ENCODE results near the gene TMCC1.
"Not testable (repeated sequence)": the region's sequence is repeated elsewhere in the genome, so short reads cannot be mapped to it uniquely, and the experiment has no call there.

The TMCC1 gene

DNA sequence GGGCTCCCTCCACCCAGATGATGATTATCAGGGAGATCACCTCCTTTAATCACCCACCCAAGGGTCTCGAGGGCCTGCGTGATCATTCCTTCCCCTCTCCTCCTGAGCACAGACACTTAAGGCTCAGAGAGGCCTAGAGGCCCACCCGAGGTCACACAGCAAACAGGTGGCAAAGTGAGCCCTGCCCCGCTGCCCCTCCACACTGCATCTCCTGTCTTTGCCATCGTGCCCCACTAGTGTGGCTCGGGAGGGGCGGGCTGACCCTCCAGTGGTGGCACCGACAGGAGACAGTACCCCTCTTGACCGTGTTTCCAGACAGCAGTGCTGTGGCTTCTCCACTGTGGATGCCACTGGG lies 282.1 kb downstream of the TMCC1 start:
- no peak overlapping the region for H3K4me3 ChIP-seq (ENCODE audit: low read length)
- H3K4me1 ChIP-seq (ENCODE audit: insufficient read depth, low read length), result peaks cover 7% of the 10 kb centered on the region

DNA sequence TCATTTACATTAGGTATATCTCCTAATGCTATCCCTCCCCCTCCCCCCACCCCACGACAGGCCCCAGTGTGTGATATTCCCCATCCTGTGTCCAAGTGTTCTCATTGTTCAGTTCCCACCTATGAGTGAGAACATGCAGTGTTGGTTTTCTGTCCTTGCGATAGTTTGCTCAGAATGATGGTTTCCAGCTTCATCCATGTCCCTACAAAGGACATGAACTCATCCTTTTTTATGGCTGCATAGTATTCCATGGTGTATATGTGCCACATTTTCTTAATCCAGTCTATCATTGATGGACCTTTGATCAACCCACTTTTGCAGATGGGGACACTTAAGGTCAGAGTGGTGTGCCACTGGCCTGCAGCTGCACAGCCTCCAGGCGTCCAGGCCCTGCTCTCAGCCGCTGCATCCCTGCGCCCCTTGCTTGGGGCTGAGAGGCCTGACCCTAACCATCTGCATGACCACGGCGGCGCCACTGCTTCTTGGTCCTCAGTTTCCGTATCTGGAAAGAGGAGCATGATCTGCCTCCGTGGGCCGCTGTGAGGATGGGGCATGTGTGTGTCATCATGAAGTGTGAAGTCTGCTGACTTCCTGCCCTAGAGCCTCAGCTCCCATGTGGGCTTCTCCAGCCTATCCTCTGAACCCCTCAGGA lies 282.6 kb downstream of the TMCC1 start:
- H3K4me3 ChIP-seq (ENCODE audit: low read length); H3K4me1 ChIP-seq (ENCODE audit: insufficient read depth, low read length); H3K36me3 ChIP-seq (ENCODE audit: insufficient read depth, low read length); H2AFZ ChIP-seq (ENCODE audit: low read depth, low read length); H3K27me3 ChIP-seq (ENCODE audit: insufficient read depth, low read length); H3K9me3 ChIP-seq (ENCODE audit: low read length): not testable (repeated sequence)

More for the DNA sequence above, 282.1 kb downstream of the TMCC1 start:
- no peaks in the 10 kb centered on the region for H3K36me3 ChIP-seq (ENCODE audit: insufficient read depth, low read length)
- H3K9me3 ChIP-seq (ENCODE audit: low read length), result no peaks in the 10 kb centered on the region
- H2AFZ ChIP-seq (ENCODE audit: low read depth, low read length), result no peak overlapping the region
- peaks cover 8% of the 10 kb centered on the region for H3K27me3 ChIP-seq (ENCODE audit: insufficient read depth, low read length)

DNA sequence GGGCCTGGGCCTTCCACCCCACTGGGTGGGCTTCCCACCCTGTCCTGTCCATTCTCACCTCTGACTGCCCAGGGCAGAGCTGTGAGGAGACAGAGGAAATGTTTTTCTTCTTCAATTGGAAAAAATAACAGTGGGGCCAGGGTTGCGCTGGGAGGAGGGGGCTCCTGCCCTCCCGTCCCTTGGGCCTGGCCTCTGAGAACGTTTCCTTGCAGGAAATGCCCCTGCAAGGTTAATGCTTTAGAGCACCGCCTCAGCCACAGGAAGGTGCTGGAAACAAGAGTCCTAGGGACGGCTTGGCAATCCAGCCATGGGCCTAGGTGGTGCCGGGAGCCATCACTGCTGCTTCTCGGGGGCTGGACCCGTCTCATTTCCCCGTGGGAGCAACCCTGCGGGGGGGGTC lies 283.2 kb downstream of the TMCC1 start:
- Histone ChIP-seq H3K4me3 (ENCODE audit: low read length) (no peak overlapping the region), H3K9me3 (ENCODE audit: low read length) (no peaks in the 10 kb centered on the region), H3K27me3 (ENCODE audit: insufficient read depth, low read length) (peaks cover 13% of the 10 kb centered on the region), H2AFZ (ENCODE audit: low read depth, low read length) (no peak overlapping the region), H3K4me1 (ENCODE audit: insufficient read depth, low read length) (peaks cover 7% of the 10 kb centered on the region), H3K36me3 (ENCODE audit: insufficient read depth, low read length) (no peaks in the 10 kb centered on the region)

DNA sequence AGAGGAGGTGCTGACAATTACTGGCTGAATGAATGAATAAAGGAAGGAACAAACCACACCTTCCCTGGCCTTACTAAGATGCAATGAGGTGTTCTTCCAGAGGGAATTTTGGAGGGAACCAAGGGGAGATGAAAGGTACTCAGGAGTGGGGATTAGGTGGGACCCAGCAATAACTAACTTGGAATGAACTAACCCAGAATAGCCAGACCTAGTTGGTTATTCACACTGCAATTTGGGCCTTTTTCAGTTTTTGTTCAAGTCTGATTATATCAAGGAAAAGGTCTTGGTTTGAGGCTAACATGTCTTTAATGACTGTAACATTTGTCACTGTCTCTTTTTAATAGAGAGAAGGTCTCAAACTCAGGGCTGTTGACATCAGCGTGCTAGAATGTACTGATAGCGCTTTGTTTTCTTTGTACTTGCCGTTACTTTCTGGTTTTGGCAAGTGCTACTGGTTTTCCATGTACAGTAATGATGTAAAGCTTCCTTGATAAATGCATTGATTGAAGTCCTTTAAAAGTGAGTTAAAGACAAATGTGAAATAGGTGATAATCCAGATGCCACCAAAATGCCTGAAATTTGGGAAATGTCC lies 283.8 kb downstream of the TMCC1 start:
- Histone ChIP-seq H3K4me1 (ENCODE audit: insufficient read depth, low read length) (peaks cover 9% of the 10 kb centered on the region), H2AFZ (ENCODE audit: low read depth, low read length) (no peak overlapping the region), H3K4me3 (ENCODE audit: low read length) (no peak overlapping the region)

DNA sequence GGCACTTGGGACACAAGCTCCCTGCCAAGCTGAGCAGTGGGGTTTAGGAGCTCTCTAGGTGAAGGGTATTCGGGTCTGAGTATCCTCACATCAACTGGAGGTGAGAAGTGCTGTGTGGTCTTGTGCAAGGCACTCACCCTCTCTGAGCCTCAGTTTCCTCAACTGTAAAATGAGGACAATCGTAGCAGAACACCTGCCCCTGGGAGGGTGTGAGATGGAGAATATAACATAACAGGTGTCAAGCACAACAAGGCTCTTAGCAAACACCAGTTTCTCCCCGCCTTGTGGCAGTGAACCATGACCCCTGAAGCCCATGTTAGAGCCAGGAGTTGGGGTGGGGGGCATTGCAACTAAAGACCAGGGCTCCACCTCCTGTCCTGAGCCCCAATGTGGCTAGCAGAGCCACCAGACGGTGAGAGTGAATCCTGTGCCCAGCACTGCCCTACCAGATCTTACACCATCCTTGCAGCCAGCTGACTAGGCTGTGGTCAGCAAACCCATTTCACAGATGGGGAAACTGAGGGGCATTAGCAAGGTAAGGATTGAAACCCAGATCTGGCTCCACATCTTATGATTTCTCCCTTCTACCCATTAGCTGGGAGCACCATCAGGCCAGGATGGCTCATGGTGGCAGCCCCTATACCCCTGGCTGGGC lies 284.4 kb downstream of the TMCC1 start:
- peaks cover 10% of the 10 kb centered on the region for H3K4me1 ChIP-seq (ENCODE audit: insufficient read depth, low read length)
- no peaks in the 10 kb centered on the region for H3K36me3 ChIP-seq (ENCODE audit: insufficient read depth, low read length)
- H3K9me3 ChIP-seq (ENCODE audit: low read length), result no peaks in the 10 kb centered on the region
- peaks cover 18% of the 10 kb centered on the region for H3K27me3 ChIP-seq (ENCODE audit: insufficient read depth, low read length)
- no peak overlapping the region for H2AFZ ChIP-seq (ENCODE audit: low read depth, low read length)
- H3K4me3 ChIP-seq (ENCODE audit: low read length), result no peak overlapping the region

More for the DNA sequence above, 283.8 kb downstream of the TMCC1 start:
- Histone ChIP-seq H3K36me3 (ENCODE audit: insufficient read depth, low read length) (no peaks in the 10 kb centered on the region), H3K27me3 (ENCODE audit: insufficient read depth, low read length) (peaks cover 17% of the 10 kb centered on the region), H3K9me3 (ENCODE audit: low read length) (no peaks in the 10 kb centered on the region)

DNA sequence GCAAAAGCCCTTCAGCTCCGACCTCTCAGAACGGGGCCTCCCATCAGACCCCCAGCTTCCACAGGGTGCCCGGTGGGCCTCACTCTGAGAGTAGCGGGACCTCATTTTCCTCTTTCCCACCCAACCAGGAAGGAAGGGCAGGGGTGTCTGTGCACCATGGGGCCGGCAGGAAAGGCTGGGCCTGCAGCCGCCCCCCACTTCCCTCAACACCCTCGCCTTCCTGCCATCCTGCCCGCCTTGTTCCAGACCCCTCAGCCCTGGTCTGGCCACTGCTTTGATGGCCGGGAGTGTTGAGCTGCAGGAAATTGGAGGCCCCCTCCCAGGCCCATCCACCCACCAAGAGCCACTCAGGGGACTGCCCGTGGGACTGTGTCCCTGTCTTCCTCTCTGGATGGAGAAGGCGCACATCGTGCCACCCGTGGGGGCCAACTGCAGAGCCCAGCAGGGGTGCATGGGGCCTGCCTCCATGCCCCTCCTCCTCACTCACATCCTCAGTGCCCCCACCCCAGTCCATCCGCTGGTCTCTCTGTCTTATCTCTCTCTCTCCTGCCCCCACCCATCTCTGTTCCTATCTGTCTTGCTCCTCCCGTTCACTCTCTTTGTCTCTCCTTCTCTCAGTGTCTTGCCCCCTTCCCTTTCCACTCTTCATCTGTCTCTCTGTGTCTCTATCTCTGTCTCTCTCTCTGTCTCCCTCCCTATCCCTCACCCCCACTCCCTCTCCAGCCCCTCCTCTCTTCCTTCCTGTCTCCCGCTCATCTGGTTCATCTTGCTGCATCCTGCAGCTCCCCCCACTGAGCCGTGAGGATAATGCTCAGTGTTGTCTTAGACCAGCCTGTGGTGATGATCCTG lies 285.2 kb downstream of the TMCC1 start:
- no peak overlapping the region for H2AFZ ChIP-seq (ENCODE audit: low read depth, low read length)
- H3K4me3 ChIP-seq (ENCODE audit: low read length), result no peak overlapping the region
- H3K27me3 ChIP-seq (ENCODE audit: insufficient read depth, low read length), result peaks cover 18% of the 10 kb centered on the region
- H3K36me3 ChIP-seq (ENCODE audit: insufficient read depth, low read length), result no peaks in the 10 kb centered on the region
- H3K9me3 ChIP-seq (ENCODE audit: low read length), result no peaks in the 10 kb centered on the region
- H3K4me1 ChIP-seq (ENCODE audit: insufficient read depth, low read length), result peaks cover 17% of the 10 kb centered on the region

DNA sequence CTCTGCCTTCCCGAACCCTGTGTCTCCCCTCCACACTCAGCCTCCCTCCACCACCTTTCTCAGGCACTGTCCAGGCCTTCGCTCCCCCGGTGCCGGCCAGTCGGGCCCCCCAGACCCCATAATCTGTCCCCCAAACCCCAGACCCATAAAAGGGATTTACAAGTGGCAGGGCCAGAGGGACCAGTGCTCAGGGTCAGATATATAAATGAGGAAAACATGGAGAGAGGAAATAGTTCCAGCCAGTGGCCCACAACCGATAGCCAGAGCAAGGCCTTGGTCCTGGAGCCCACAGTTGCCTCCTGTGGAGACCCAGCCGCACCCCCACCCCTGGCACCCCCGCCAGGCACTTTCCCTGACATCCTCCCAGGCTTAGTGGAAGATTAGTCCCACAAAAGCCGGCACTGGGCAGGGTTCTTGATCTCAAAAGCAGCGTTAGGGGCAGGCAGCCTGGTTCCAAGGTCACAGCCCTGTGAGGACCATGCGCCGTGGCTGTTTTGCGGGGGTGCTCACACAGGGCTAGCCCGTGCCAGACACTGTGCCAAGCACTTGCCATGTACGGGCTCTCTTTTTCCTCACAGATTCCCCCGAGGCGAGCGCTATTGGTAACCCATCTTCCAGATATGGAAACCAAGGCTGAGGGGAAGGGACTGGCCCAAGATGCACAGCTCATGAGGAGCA lies 286.0 kb downstream of the TMCC1 start:
- Histone ChIP-seq H3K9me3 (ENCODE audit: low read length) (no peaks in the 10 kb centered on the region), H2AFZ (ENCODE audit: low read depth, low read length) (peak overlapping the region; percentile 55), H3K4me3 (ENCODE audit: low read length) (peak overlapping the region; percentile 44), H3K4me1 (ENCODE audit: insufficient read depth, low read length) (peaks cover 20% of the 10 kb centered on the region), H3K27me3 (ENCODE audit: insufficient read depth, low read length) (peaks cover 18% of the 10 kb centered on the region), H3K36me3 (ENCODE audit: insufficient read depth, low read length) (no peaks in the 10 kb centered on the region)

DNA sequence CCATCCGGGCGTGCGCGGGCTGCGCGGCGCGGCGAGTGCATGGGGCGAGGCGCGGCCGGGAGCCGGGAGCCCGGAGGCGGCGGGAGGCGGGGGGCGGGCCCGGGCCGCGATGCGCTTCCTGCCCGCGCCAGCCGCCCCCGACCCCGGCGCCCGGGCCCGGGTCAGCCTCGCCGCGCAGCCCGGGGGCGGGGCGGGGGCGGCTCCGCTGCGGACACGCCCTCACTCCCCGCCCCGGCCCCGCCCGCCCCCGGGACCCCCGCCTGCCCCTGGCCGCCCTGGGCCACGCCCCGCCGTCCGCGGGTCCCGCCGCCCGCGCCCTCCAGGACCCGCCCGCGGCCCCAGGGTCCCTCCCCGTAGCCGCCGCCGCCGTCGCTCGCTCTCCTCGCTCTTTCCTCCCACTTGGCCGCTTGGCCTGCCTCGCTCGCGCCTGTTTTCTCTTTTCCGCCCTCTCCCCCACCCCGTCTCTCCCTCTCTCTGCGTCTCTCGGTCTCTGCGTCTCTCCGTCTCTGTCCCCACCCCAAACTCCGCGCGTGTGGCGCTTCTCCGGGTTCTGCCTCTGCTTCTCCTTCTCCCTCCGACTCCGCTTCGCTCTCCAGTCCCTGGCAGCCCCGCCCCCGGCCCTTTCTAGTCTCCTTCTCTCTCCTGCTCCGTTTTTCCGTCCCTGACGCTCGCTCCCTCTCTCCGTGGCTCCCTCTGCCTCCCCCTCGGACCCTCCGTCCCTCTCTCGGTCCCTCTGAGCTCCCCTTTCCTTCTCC lies 286.7 kb downstream of the TMCC1 start, which contains the start of gene PLXND1:
Gene PLXND1, minus strand, starts transcription at position 41 of the 755 bp plus-strand sequence. Its CDS starts 37 bp downstream, at position 4.
- peak within 1 kb of the TSS; percentile 60 for H2AFZ ChIP-seq (ENCODE audit: low read depth, low read length)
- peaks cover 15% of the 10 kb centered on the region for H3K4me1 ChIP-seq (ENCODE audit: insufficient read depth, low read length)
- peaks cover 18% of the 10 kb centered on the region for H3K27me3 ChIP-seq (ENCODE audit: insufficient read depth, low read length)

DNA sequence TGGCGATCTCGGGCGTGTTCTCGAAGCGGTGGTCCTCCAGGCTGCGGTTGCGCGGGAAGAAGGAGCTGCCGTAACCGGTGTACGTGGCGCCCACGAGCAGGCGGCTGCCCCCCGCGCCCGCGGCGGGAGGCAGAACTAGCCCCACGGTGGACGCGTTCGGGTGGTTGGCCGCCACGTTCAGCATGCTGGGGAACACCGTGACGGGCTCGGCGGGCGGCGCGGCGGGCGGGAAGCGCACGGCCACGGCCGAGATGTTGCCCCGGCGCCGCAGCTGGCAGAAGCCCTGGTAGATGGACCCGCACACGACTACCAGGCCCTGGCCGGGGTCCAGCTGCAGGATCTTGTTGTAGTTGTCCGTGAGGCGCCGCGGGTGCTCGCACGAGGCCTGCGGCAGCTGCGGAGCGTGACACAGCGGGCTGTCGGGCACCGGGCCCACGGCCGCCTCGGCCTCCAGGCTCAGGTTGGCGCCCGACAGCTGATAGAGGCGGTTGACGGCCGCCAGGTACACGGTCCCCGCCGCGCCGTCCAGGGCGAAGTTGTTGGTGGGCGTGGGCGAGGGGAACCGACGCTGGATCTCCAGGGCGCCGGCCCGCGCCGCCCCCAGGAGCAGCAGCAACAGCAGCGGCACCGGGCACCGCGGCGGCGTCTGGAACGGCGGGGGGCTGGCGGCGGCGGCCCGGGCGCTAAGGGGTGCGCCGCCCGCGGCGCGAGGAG lies 287.4 kb downstream of the TMCC1 start:
- peak overlapping the region; percentile 60 for H2AFZ ChIP-seq (ENCODE audit: low read depth, low read length)
- H3K4me3 ChIP-seq (ENCODE audit: low read length), result peak overlapping the region; percentile 26
- H3K36me3 ChIP-seq (ENCODE audit: insufficient read depth, low read length), result no peaks in the 10 kb centered on the region
- no peaks in the 10 kb centered on the region for H3K9me3 ChIP-seq (ENCODE audit: low read length)
- peaks cover 14% of the 10 kb centered on the region for H3K4me1 ChIP-seq (ENCODE audit: insufficient read depth, low read length)
- H3K27me3 ChIP-seq (ENCODE audit: insufficient read depth, low read length), result peaks cover 18% of the 10 kb centered on the region

More for the DNA sequence above, 286.7 kb downstream of the TMCC1 start, which contains the start of gene PLXND1:
- Histone ChIP-seq H3K4me3 (ENCODE audit: low read length) (peak within 1 kb of the TSS; percentile 44), H3K9me3 (ENCODE audit: low read length) (no peaks in the 10 kb centered on the region), H3K36me3 (ENCODE audit: insufficient read depth, low read length) (no peaks in the 10 kb centered on the region)

DNA sequence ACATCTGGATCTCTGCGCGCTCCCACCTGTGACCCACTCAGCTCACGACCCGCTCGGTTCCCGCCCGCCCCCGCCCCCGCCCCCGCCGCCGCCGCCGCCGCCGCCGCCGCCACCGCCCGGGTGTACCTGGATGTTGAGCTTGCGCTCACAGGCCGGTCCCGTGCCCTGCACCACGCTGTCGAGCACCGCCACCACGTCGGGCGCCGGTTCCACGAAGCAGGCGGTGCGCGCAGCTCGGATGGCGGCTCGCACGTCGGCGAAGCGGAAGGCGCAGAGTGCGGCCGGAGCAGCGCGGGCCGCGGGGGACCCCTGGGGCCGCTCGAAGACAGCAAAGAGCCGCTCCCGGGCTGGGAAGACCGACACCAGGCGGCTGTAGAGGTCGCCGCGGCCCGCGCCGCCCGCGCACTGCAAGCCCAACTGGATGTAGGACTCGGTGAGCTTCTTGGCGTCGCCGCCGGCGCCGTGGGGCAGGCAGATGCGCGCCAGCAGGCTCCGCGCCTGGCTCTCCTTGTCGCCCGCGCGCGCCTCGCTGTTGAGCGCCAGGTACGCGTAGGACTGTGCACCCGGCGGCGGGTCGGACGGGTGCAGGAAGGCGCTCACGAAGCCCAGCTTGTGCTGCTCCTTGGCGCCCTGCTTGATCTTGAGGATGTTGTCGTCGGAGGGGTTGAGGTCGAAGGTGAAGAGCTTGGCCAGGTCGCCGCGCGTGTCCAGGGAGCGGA lies 288.1 kb downstream of the TMCC1 start:
- Histone ChIP-seq H3K27me3 (ENCODE audit: insufficient read depth, low read length) (peaks cover 18% of the 10 kb centered on the region), H2AFZ (ENCODE audit: low read depth, low read length) (peak overlapping the region; percentile 60), H3K4me3 (ENCODE audit: low read length) (peak overlapping the region; percentile 26), H3K9me3 (ENCODE audit: low read length) (no peaks in the 10 kb centered on the region), H3K36me3 (ENCODE audit: insufficient read depth, low read length) (no peaks in the 10 kb centered on the region), H3K4me1 (ENCODE audit: insufficient read depth, low read length) (peaks cover 14% of the 10 kb centered on the region)

DNA sequence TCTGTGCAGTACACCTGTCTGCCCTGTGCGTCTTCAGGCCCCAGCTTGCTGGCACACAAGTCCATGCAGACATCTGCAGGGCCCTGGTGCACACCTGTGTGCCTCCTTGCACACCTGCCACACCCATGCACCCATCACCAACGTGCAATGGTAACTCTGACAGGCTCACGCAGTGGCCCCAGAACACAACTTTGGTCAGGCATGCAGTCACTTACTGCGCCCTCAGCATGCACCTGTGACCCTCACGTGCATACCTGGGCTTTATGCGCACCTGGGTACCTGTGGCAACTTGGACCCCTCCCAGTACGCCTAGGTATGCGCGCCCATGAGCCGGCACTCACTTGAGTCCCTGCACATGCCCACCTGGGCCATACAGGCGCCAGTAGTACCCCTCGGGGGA lies 288.7 kb downstream of the TMCC1 start:
- H3K4me1 ChIP-seq (ENCODE audit: insufficient read depth, low read length), result peaks cover 17% of the 10 kb centered on the region
- H3K27me3 ChIP-seq (ENCODE audit: insufficient read depth, low read length), result peaks cover 18% of the 10 kb centered on the region
- peak overlapping the region; percentile 6 for H3K4me3 ChIP-seq (ENCODE audit: low read length)
- H3K9me3 ChIP-seq (ENCODE audit: low read length), result no peaks in the 10 kb centered on the region
- H2AFZ ChIP-seq (ENCODE audit: low read depth, low read length), result no peak overlapping the region
- no peaks in the 10 kb centered on the region for H3K36me3 ChIP-seq (ENCODE audit: insufficient read depth, low read length)
